Skeletal muscle satellite cell (primary cell): ENCODE measurements around the gene PTPRD.
"Not testable (repeated sequence)": the region's sequence is repeated elsewhere in the genome, so short reads cannot be mapped to it uniquely, and the experiment has no call there.

ENCODE experiments used
- H3K27me3 ChIP-seq: 2 replicates; pipeline ENCODE4 v1.7.0; 2013; ENCODE audit warnings: low read length; ENCODE audit not compliant: control insufficient read depth, insufficient read depth
- H3K36me3 ChIP-seq: 2 replicates; pipeline ENCODE4 v1.7.0; 2013; ENCODE audit warnings: mild to moderate bottlenecking, control low read depth, low read length; ENCODE audit not compliant: insufficient read depth
- H3K4me1 ChIP-seq: 2 replicates; pipeline ENCODE4 v1.7.0; 2013; ENCODE audit warnings: low read length; ENCODE audit not compliant: control insufficient read depth, insufficient read depth
- H3K4me2 ChIP-seq: 2 replicates; pipeline ENCODE4 v1.7.0; 2013; ENCODE audit warnings: mild to moderate bottlenecking, low read length
- H3K4me3 ChIP-seq: 2 replicates; pipeline ENCODE4 v1.7.0; 2013; ENCODE audit warnings: low read length
- H3K9ac ChIP-seq: 2 replicates; pipeline ENCODE4 v1.7.0; 2013; ENCODE audit warnings: mild to moderate bottlenecking, low read depth, low read length, moderate library complexity
- H3K9me3 ChIP-seq: replicated peaks from 2 replicates; pipeline ENCODE4 v1.7.0; 2013; ENCODE audit warnings: mild to moderate bottlenecking, control low read depth, low read length

The PTPRD gene

DNA sequence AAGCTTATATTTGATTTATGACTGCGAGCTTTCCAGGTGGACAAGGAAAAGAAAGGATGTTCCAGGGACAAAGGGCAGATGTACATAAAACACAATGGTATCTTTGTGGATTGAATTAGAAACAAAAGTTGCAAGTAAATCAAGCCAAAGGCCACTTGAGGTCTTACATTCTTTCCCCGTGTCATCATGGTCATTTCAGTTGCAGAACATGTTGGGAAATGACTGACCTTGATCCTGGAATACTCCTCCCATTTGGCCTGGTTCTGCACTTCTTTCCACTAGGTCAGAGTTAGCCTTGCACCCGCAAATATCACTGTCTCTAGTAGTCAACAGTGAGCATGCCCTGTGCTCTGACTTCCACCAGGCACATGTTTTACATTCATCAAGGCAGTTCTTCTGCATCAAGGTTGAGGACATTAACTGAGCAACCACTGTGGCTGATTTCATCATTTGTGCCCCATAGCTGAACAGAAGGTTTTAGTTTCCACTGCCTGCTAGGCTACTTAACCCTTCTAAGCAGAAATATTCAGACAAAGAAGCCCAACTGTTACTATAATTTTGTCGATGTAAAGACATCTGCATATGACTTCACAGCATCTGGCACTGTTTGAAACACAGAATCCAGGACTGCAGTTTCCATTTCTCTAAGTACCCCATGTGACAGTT, 1651.5 kb downstream of the PTPRD start:
- Histone ChIP-seq H3K36me3 (no peaks in the 10 kb centered on the region), H3K4me1 (no peaks in the 10 kb centered on the region), H3K4me3 (no peak overlapping the region), H3K4me2 (no peak overlapping the region), H3K27me3 (no peaks in the 10 kb centered on the region), H3K9ac (no peak overlapping the region), H3K9me3 (no peaks in the 10 kb centered on the region)

- no peak overlapping the region for H3K9ac ChIP-seq
- no peak overlapping the region for H3K4me2 ChIP-seq
- no peaks in the 10 kb centered on the region for H3K27me3 ChIP-seq
- no peaks in the 10 kb centered on the region for H3K36me3 ChIP-seq
- H3K4me1 ChIP-seq: no peaks in the 10 kb centered on the region
- no peaks in the 10 kb centered on the region for H3K9me3 ChIP-seq
- H3K4me3 ChIP-seq: no peak overlapping the region
These were observed 1652.5 kb downstream of the PTPRD start for GRCh38 chr9:8960254-8960653.

- Histone ChIP-seq H3K27me3 (no peaks in the 10 kb centered on the region), H3K36me3 (no peaks in the 10 kb centered on the region), H3K4me1 (no peaks in the 10 kb centered on the region), H3K4me2 (no peak overlapping the region), H3K9me3 (no peaks in the 10 kb centered on the region), H3K9ac (no peak overlapping the region), H3K4me3 (no peak overlapping the region)
These were observed 1654.4 kb downstream of the PTPRD start for GRCh38 chr9:8958358-8958757.

GRCh38 chr9:8955315-8955714, 1657.5 kb downstream of the PTPRD start:
- no peaks in the 10 kb centered on the region for H3K4me1 ChIP-seq
- H3K9ac ChIP-seq: no peak overlapping the region
- no peaks in the 10 kb centered on the region for H3K27me3 ChIP-seq
- H3K36me3 ChIP-seq: no peaks in the 10 kb centered on the region
- no peaks in the 10 kb centered on the region for H3K9me3 ChIP-seq
- no peak overlapping the region for H3K4me2 ChIP-seq
- no peak overlapping the region for H3K4me3 ChIP-seq

DNA sequence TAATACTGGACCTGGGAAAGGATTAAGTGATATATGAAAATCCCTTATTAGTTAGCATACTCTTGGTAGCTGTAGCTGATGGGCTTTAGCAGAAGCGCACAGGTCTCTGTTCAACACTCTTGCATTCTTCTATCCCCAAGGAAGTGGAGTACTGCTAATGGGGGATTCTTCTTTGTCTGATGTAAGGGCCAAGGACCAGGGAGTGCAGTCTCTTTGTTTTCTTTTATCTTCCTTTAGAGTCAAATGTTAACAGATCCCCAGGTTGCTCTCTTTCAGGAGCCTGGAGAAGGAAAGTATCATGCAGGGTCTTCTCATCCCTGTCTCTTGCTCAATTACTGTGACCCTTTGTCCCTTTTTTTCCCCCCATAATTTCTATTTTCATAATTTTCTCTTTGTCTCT, 1666.3 kb downstream of the PTPRD start:
- Histone ChIP-seq H3K4me3 (no peak overlapping the region), H3K4me1 (no peaks in the 10 kb centered on the region), H3K9me3 (no peaks in the 10 kb centered on the region), H3K27me3 (no peaks in the 10 kb centered on the region), H3K36me3 (no peaks in the 10 kb centered on the region), H3K9ac (no peak overlapping the region), H3K4me2 (no peak overlapping the region)

DNA sequence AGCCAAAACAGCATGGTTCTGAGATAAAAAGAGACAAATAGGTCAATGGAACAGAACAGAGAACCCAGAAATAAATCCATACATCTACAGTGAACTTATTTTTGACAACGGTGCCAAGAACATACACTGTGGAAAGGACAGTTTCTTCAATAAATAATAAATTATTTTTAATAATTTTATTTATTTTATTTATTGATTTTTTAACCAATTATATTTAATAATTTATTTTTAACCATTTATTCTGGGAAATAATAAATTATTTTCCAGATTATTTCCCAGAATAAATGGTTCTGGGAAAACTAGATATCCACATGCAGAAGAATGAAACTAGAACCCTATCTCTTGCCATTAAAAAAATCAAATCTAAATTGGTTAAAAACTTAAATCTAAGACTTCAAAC, 1669.4 kb downstream of the PTPRD start:
- H3K4me3 ChIP-seq: no peak overlapping the region
- no peak overlapping the region for H3K4me2 ChIP-seq
- no peaks in the 10 kb centered on the region for H3K4me1 ChIP-seq
- no peak overlapping the region for H3K9ac ChIP-seq
- H3K36me3 ChIP-seq: no peaks in the 10 kb centered on the region
- H3K9me3 ChIP-seq: no peaks in the 10 kb centered on the region
- H3K27me3 ChIP-seq: no peaks in the 10 kb centered on the region

GRCh38 chr9:8940650-8941049, 1672.2 kb downstream of the PTPRD start:
- Histone ChIP-seq H3K4me3 (no peak overlapping the region), H3K4me1 (no peaks in the 10 kb centered on the region), H3K36me3 (no peaks in the 10 kb centered on the region), H3K9me3 (no peaks in the 10 kb centered on the region), H3K9ac (no peak overlapping the region), H3K4me2 (no peak overlapping the region), H3K27me3 (no peaks in the 10 kb centered on the region)

GRCh38 chr9:8926461-8926860, 1686.3 kb downstream of the PTPRD start:
- no peak overlapping the region for H3K4me2 ChIP-seq
- no peak overlapping the region for H3K9ac ChIP-seq
- no peaks in the 10 kb centered on the region for H3K9me3 ChIP-seq
- H3K4me3 ChIP-seq: no peak overlapping the region
- H3K27me3 ChIP-seq: no peaks in the 10 kb centered on the region
- no peaks in the 10 kb centered on the region for H3K36me3 ChIP-seq
- peaks cover 10% of the 10 kb centered on the region for H3K4me1 ChIP-seq

- peaks cover 10% of the 10 kb centered on the region for H3K4me1 ChIP-seq
- H3K4me2 ChIP-seq: no peak overlapping the region
- no peaks in the 10 kb centered on the region for H3K27me3 ChIP-seq
These were observed 1688.2 kb downstream of the PTPRD start for GRCh38 chr9:8924562-8924961.

GRCh38 chr9:8920478-8921183, 1692.2 kb downstream of the PTPRD start:
- H3K9ac ChIP-seq, H3K4me2 ChIP-seq, H3K4me3 ChIP-seq, H3K27me3 ChIP-seq, H3K9me3 ChIP-seq, H3K36me3 ChIP-seq: not testable (repeated sequence)
- peaks cover 10% of the 10 kb centered on the region for H3K4me1 ChIP-seq

More at GRCh38 chr9:8924562-8924961, 1688.2 kb downstream of the PTPRD start:
- no peak overlapping the region for H3K4me3 ChIP-seq
- H3K36me3 ChIP-seq: no peaks in the 10 kb centered on the region
- H3K9me3 ChIP-seq: no peaks in the 10 kb centered on the region
- H3K9ac ChIP-seq: no peak overlapping the region

DNA sequence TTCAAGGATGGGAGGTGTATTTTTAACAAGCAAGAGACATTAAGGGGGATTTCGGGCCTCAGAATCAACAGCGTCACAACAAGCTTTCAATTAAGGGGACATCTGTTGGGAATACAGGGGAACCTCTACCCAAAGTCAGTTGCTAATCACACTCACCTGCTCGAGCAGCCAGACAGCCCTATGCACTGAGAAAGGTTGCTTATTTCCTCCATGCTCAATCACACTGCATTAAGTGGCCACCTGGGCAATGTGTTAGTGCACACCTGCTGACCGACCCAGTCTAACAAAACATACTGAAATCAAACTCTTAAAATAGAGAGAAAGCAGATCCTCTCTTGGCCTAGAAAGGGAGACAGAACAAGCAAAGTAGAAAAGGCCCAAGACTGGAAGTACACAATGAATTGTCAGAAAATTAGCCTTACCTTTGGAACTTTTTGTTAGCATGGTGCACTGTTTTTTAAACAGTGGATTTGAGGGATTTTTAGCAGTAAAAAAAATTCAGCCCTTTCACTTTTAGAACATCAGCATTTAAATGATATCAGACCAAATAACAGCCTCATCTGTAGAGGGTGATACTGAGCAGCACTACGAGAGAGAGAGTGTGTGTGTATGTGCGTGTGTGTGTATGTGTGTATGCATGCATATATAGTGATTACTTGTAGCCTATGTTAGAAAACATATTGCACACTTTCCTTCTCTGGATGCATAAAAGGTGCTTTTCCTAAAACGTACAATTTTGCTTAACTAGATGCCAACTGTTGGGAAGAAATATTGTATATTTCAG, 1694.7 kb downstream of the PTPRD start:
- no peaks in the 10 kb centered on the region for H3K9me3 ChIP-seq
- H3K9ac ChIP-seq: no peak overlapping the region
- H3K27me3 ChIP-seq: no peaks in the 10 kb centered on the region
- no peak overlapping the region for H3K4me3 ChIP-seq
- H3K36me3 ChIP-seq: no peaks in the 10 kb centered on the region
- no peak overlapping the region for H3K4me2 ChIP-seq
- no peaks in the 10 kb centered on the region for H3K4me1 ChIP-seq
